Right ventricle myocardium superior (tissue), 1 donor: ENCODE data around the gene ANKRD36C. TPM values are rescaled to one million over a fixed set of nuclear protein-coding genes. Genes with fewer than 3 reads are reported as not detected.
"Not testable (repeated sequence)": the region's sequence is repeated elsewhere in the genome, so short reads cannot be mapped to it uniquely, and the experiment has no call there.

Experiments
- ATAC-seq: fragments of 200-7000 bp; cut with Tn5 transposase; one replicate; pipeline ENCODE4 v1.9.1; 2020; ENCODE audit warnings: mild to moderate bottlenecking; ENCODE audit not compliant: poor library complexity
- DNase-seq: peaks from one replicate; pipeline ENCODE4 v3.0.0-alpha.2; 2020
- intact Hi-C: fragments of 100-400 bp; cut with DNase I; formaldehyde crosslinking; loops from one replicate; pipeline ENCODE4 v1.11.2; 2022
- total RNA-seq: library from RNA; stranded (reverse); fragmentation: NEBNext Ultra II Directional; extraction: Animal tissue kit (Norgen Biotek cat#: 25700); gene quantifications from one replicate; pipeline ENCODE4 v1.2.1, GENCODE V29; 2021
- donor health status: DM: no; HTN: yes; CAD: no; lungs with severe emphysema.

ANKRD36C gene
- total RNA-seq, 1 donor from 2014 or later = 4.9 TPM

DNA sequence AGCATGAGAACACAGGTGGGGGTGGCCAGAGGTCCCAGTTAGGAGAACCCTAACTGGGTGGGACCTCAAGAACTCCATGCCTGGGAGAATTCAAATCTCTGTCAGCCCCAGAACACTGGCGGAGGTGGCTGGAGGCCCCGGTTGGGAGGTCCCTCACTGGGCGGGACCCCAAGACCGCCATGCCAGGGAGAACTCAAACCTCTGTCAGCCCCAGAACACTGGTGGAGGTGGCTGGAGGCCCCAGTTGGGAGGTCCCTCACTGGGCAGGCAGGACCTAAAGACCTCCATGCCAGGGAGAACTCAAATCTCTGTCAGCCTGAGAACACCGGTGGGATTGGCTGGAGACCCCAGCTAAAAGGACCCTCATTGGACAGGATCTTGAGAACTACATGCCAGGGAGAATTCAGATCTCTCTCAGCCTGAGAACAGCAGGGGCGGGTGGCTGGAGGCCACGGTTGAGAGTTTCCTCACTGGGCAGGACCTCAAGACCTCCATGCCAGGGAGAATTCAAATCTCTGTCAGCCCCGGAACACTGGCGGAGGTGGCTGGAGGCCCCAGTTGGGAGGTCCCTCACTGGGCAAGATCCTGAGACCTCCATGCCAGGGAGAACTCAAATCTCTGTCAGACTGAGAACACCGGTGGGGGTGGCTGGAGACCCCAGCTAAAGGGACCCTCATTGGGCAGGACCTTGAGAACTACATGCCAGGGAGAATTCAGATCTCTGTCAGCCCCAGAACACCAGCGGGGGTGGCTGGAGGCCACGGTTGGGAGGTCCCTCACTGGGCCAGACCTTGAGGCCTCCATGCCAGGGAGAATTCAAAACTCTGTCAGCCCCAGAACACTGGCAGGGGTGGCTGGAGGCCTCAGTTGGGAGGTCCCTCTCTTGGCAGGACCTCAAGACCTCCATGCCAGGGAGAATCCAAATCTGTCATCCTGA, 157.3 kb downstream of the ANKRD36C start:
- intact Hi-C loops, ATAC-seq, DNase-seq: not testable (repeated sequence)

- DNase-seq, ATAC-seq, intact Hi-C loops: not testable (repeated sequence)
Observed at GRCh38 chr2:95824218-95824617, 167.4 kb downstream of the ANKRD36C start.

- intact Hi-C loops, ATAC-seq, DNase-seq: not testable (repeated sequence)
Observed at GRCh38 chr2:95817521-95817920, 174.1 kb downstream of the ANKRD36C start.

- intact Hi-C loops, DNase-seq, ATAC-seq: not testable (repeated sequence)
Observed at GRCh38 chr2:95813311-95813710, 178.3 kb downstream of the ANKRD36C start.

- ATAC-seq (no peak), DNase-seq (no peak)
- intact Hi-C loops = no loop called here
Observed at GRCh38 chr2:95799892-95800291, 191.7 kb downstream of the ANKRD36C start.

DNA sequence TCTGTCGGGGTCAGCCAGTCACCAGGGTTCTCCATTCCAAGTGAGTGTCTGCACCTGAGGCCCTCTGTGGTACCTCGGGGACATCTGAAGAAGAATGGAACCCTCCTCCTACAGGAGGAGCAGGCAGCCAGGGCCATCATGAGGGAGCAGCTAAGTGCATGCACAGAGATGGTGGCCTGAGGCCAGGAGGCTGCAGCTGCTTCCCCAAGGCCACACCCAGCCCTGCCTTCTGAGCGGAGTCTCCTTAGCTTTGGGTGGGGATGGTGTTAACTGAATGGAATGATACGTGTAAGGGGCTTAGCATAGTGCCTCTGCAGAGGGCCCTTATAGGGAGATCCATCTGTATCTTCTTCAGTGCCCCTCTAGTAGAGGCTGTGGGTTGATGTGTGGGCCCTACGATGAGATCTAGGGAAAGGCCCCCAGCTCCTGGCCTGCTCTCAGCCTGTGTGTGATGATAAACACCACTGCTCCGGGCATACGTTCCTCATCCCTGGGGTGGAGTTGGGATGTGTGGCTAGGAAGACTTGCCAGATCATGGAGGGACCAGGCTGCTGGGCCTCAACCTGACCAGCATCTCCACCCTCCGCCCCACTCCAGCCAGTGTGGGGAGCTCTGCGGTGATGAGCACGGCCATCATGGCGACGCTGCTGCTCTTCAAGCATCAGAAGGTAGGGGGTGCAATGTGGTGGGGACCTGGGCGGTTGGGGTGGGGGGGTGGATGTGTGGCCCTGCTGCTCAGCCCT, 192.3 kb downstream of the ANKRD36C start:
- intact Hi-C loops, DNase-seq: not testable (repeated sequence)

GRCh38 chr2:95796249-95797099, 195.2 kb downstream of the ANKRD36C start:
- intact Hi-C loops, DNase-seq: not testable (repeated sequence)
- ATAC-seq = peak; percentile 45

More for the DNA sequence above, 192.3 kb downstream of the ANKRD36C start:
- ATAC-seq = not testable (repeated sequence)

DNA sequence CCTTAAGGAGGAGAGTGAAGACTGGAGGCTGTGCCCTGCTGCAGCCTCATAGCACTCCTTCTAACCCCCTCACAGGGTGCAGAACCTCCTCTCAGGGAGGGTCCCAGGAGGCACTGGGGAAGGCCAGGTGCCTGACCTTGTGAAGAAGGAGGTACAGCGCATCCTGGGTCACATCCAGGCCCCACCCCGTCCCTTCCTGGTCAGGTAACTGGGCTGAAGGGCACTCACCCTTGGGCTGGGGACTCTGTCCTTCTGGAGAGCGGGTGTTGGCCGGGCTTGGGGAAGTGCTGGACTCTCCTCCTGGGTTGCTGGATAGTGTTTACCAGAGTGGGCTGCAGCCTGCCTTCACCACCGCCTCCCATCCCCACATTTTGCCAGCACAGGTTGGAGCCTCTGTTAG, 197.7 kb downstream of the ANKRD36C start:
- intact Hi-C loops, ATAC-seq, DNase-seq: not testable (repeated sequence)

- intact Hi-C loops, DNase-seq, ATAC-seq: not testable (repeated sequence)
Observed at GRCh38 chr2:95790180-95790579, 201.4 kb downstream of the ANKRD36C start.

- intact Hi-C loops, DNase-seq: not testable (repeated sequence)
- peak; percentile 76 for ATAC-seq
Observed at GRCh38 chr2:95789385-95789784, 202.2 kb downstream of the ANKRD36C start.

DNA sequence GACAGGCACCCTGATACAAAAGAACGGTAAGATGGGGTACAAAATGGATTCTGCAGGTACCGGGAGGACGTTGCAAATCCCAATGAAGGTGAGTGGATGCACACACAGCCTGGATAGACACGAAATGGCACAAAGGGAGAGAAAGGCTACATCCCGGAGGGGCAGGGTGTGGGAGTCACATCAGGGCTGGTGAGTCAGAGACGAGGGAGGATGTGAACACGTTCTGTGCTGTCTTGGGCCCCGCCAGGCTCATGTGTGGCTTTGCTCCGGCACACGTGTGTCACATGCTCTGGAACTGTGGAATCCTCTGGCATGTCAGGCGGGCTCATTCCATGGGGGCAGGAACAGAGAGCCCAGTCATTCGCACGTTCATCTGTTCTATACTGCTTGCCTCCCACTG, 203.0 kb downstream of the ANKRD36C start:
- intact Hi-C loops, DNase-seq, ATAC-seq: not testable (repeated sequence)

Other genes starting within 250 kb of the ANKRD36C start
- gene GPAT2, start 43.1 kb upstream of the ANKRD36C start, total RNA-seq = 6.4 TPM
- gene ADRA2B, start 124.7 kb upstream of the ANKRD36C start, total RNA-seq = 6.4 TPM
- gene ASTL, start 146.7 kb upstream of the ANKRD36C start, total RNA-seq = not detected
- 1.5 TPM for gene DUSP2, start 153.6 kb upstream of the ANKRD36C start, total RNA-seq
- 179 TPM for gene STARD7, start 217.0 kb upstream of the ANKRD36C start, total RNA-seq